Heart left ventricle (tissue), 16 donors: ENCODE data around the gene ZNF830. TPM values are rescaled to one million over a fixed set of nuclear protein-coding genes. Genes with fewer than 3 reads are reported as not detected.

Experiments used
- ATAC-seq, 4 donors: fragments of 200-7000 bp; cut with Tn5 transposase; one replicate each; pipeline ENCODE4 v1.9.1; 2020 to 2022; ENCODE audit warnings: moderate library complexity in 4 of 4, mild to moderate bottlenecking in 3 of 4, moderate number of reproducible peaks in 1 of 4
- DNase-seq, 5 donors: peaks; one replicate each; pipeline ENCODE4 v3.0.0-alpha.2; 2020
- H3K27ac ChIP-seq, 12 donors: fragments of 200-600 bp; sonication (generic) in 4 of 12; one replicate each; pipeline versions ENCODE4 v1.5.0 to v1.8.0; 2016 to 2022; ENCODE audit warnings: mild to moderate bottlenecking in 2 of 12
- H3K27me3 ChIP-seq, 9 donors: fragments of 200-600 bp; sonication (generic) in 2 of 9; one replicate each; pipeline versions ENCODE4 v1.5.1 to v1.8.0; 2016 to 2022; ENCODE audit warnings: mild to moderate bottlenecking in 3 of 9
- H3K36me3 ChIP-seq, 9 donors: fragments of 200-600 bp; sonication (generic) in 2 of 9; one replicate each; pipeline versions ENCODE4 v1.5.0 to v1.8.0; 2018 to 2022; ENCODE audit warnings: mild to moderate bottlenecking in 2 of 9
- H3K4me1 ChIP-seq, 12 donors: fragments of 200-600 bp; sonication (generic) in 4 of 12; one replicate each; pipeline versions ENCODE4 v1.5.0 to v1.8.0; 2016 to 2022; ENCODE audit warnings: mild to moderate bottlenecking in 3 of 12
- H3K4me3 ChIP-seq, 12 donors: fragments of 200-600 bp; sonication (generic) in 4 of 12; one replicate each; pipeline versions ENCODE4 v1.5.0 to v1.8.0; 2017 to 2022; ENCODE audit warnings: mild to moderate bottlenecking in 9 of 12, moderate library complexity in 4 of 12
- H3K9me3 ChIP-seq, 12 donors: fragments of 200-600 bp; sonication (generic) in 4 of 12; one replicate each; pipeline versions ENCODE4 v1.5.0 to v1.8.0; 2016 to 2022; ENCODE audit warnings: mild to moderate bottlenecking in 1 of 12
- CTCF ChIP-seq, 12 donors: fragments of 200-600 bp; sonication (generic) in 4 of 12; IDR thresholded peaks; one replicate each; pipeline versions ENCODE4 v1.5.0 to v1.8.0; 2018 to 2022; ENCODE audit warnings: antibody characterized with exemption in 12 of 12, mild to moderate bottlenecking in 5 of 12
- POLR2A ChIP-seq, 2 donors: fragments of 450-650 bp; IDR thresholded peaks; one replicate each; pipeline ENCODE4 v1.6.1; 2017; ENCODE audit warnings: antibody characterized with exemption in 2 of 2, mild to moderate bottlenecking in 2 of 2, moderate library complexity in 2 of 2
- WGBS, 4 donors: extraction: QIAGEN DNeasy Blood & Tissue Kit in 2 of 4; methylation state at CpG; one replicate each; pipeline versions ENCODE4 v1.1.5 to v1.1.7; 2013 to 2018; 5-methylcytosine and 5-hydroxymethylcytosine counted together
- intact Hi-C, 10 donors: fragments of 100-400 bp; cut with DNase I; formaldehyde crosslinking; loops; one replicate each; pipeline versions ENCODE4 v1.11.1 to v1.14.2; 2022
- polyA plus RNA-seq, 2 donors: library from polyadenylated mRNA; stranded (reverse); fragments of 200-250 nt; gene quantifications; one replicate each; pipeline ENCODE4 v1.2.3, GENCODE V29; 2013
- total RNA-seq, 9 donors: library from RNA; depleted of rRNA in 2 of 9; stranded (reverse); fragments of >200 nt in 2 of 9; fragmentation: NEBNext Ultra II Directional in 3 of 9; extraction: Animal tissue kit (Norgen Biotek cat#: 25700) in 3 of 9; gene quantifications; one replicate each; pipeline versions ENCODE4 v1.1.0 to v1.2.4, GENCODE V29; 2016 to 2023
- donor health status: ischemic (EF 13 %, LVEDD 7.1; RV severe dilation, severe dysfunction).
- donor health status: healthy with polysubstance abuse.
- donor health status: DM: no; HTN: yes; CAD: no.
- donor health status: DM: no; HTN: no; CAD: no.
- donor health status: ischemic (EF 25% LVEDD 6.9; RV normal size, moderate dysfunction).
- donor health status: ischemic (EF 25% LVEDD 5.7; RV mildly dilated, moderate dysfunction).
- donor health status: healthy.
- donor health status: DM: yes; HTN: yes; CAD: no.
- donor health status: ischemic (EF 35%, LVEDD 5.7; RV mildly dilated, moderate dysfunction).
- donor health status: nonischemic (EF 11% LVEDD 7.7; RV severe dilation, severe dysfunction).
- donor health status: DM: yes; HTN: yes; CAD: no.
- donor health status: PGD.
- donor health status: ischemic (EF 29% LVEDD 5.4; RV normal size, mild dysfunction).
- donor health status: nonischemic (EF 23%, LVEDD 6.1; RV moderate dilation, normal function).

The ZNF830 gene
- total and polyA plus RNA-seq, 11 donors, result 5.4 to 10.1 (median 7.9) TPM

- H3K9me3 ChIP-seq, result no peaks in the 10 kb centered on the region
- no peaks in the 10 kb centered on the region for H3K27me3 ChIP-seq
- intact Hi-C loops, result loop anchor here in 7 of 10 donors (2.0 to 10.0 kb wide), 7 partner anchors 19 to 593 kb away; partner anchors contain the start of genes PEX12 (in 2 of the 7), CCT6B (in 1 of the 7) and ZNF830 (in 1 of the 7)
- TF ChIP-seq CTCF (IDR thresholded peaks at IDR 0.05) (no peak), POLR2A (IDR thresholded peaks at IDR 0.05) (no peak)
- peaks cover 0 to 28% (median 18%) of the 10 kb centered on the region in 12 donors for H3K4me1 ChIP-seq
- DNase-seq, result no peak
- peaks cover 0 to 34% (median 19%) of the 10 kb centered on the region in 9 donors for H3K36me3 ChIP-seq
- no peak for ATAC-seq
- peak overlapping the region in 11 of 12 donors; percentile 69 to 98 (median 93) for H3K4me3 ChIP-seq
- 17 to 21% (median 19%) methylated on average over 8 of the region's 8 CpGs for WGBS, 4 donors
- peak overlapping the region in 11 of 12 donors; percentile 97 to 100 (median 99) for H3K27ac ChIP-seq
These were observed 20.4 kb downstream of the ZNF830 start for GRCh38 chr17:34981538-34982241.

- 88 to 92% (median 90%) methylated on average over 2 of the region's 2 CpGs for WGBS, 4 donors
- H3K36me3 ChIP-seq, result peaks cover 0 to 86% (median 71%) of the 10 kb centered on the region in 9 donors
- intact Hi-C loops, result loop anchor here in 3 of 10 donors (10.0 kb wide), 3 partner anchors 98 to 588 kb away; partner anchors contain the start of gene PEX12 (in 2 of the 3)
These were observed 25.9 kb downstream of the ZNF830 start for GRCh38 chr17:34987232-34987631.

GRCh38 chr17:34988644-34989043 lies 27.3 kb downstream of the ZNF830 start:
- Histone ChIP-seq H3K9me3 (no peaks in the 10 kb centered on the region), H3K4me1 (peaks cover 0 to 14% (median 0%) of the 10 kb centered on the region in 12 donors), H3K4me3 (no peak overlapping the region), H3K36me3 (peaks cover 0 to 91% (median 78%) of the 10 kb centered on the region in 9 donors), H3K27ac (no peak overlapping the region), H3K27me3 (no peaks in the 10 kb centered on the region)
- no peak for DNase-seq
- no peak for TF ChIP-seq POLR2A (IDR thresholded peaks at IDR 0.05)
- TF ChIP-seq CTCF (IDR thresholded peaks at IDR 0.05), result no peak
- 78 to 86% (median 84%) methylated on average over 2 of the region's 2 CpGs for WGBS, 4 donors
- intact Hi-C loops, result loop anchor here in 3 of 10 donors (10.0 kb wide), 3 partner anchors 96 to 586 kb away; partner anchors contain the start of gene PEX12 (in 2 of the 3)
- ATAC-seq, result no peak

More at GRCh38 chr17:34987232-34987631, 25.9 kb downstream of the ZNF830 start:
- Histone ChIP-seq H3K27me3 (no peaks in the 10 kb centered on the region), H3K27ac (no peak overlapping the region), H3K4me1 (peaks cover 0 to 18% (median 2%) of the 10 kb centered on the region in 12 donors), H3K4me3 (no peak overlapping the region), H3K9me3 (no peaks in the 10 kb centered on the region)
- no peak for ATAC-seq
- DNase-seq, result no peak
- TF ChIP-seq POLR2A (IDR thresholded peaks at IDR 0.05), result no peak
- no peak for TF ChIP-seq CTCF (IDR thresholded peaks at IDR 0.05)

- ATAC-seq, result no peak
These were observed 28.1 kb downstream of the ZNF830 start for GRCh38 chr17:34989473-34989872.

More at GRCh38 chr17:34989473-34989872, 28.1 kb downstream of the ZNF830 start:
- no peak overlapping the region for H3K27ac ChIP-seq
- H3K4me3 ChIP-seq, result no peak overlapping the region
- peaks cover 0 to 92% (median 78%) of the 10 kb centered on the region in 9 donors for H3K36me3 ChIP-seq
- 89 to 95% (median 91%) methylated on average over 10 of the region's 10 CpGs for WGBS, 4 donors
- TF ChIP-seq POLR2A (IDR thresholded peaks at IDR 0.05), result no peak
- no peak for TF ChIP-seq CTCF (IDR thresholded peaks at IDR 0.05)
- intact Hi-C loops, result loop anchor here in 3 of 10 donors (10.0 kb wide), 3 partner anchors 95 to 585 kb away; partner anchors contain the start of gene PEX12 (in 2 of the 3)
- peaks cover 0 to 10% (median 0%) of the 10 kb centered on the region in 12 donors for H3K4me1 ChIP-seq
- no peaks in the 10 kb centered on the region for H3K27me3 ChIP-seq
- no peaks in the 10 kb centered on the region for H3K9me3 ChIP-seq
- DNase-seq, result no peak
